Psoas muscle (tissue), 8 donors: ENCODE results near the gene SLC24A4. TPM values are rescaled to one million over a fixed set of nuclear protein-coding genes. Genes with fewer than 3 reads are reported as not detected.

Source experiments
- ATAC-seq, 4 donors: fragments of 200-7000 bp; cut with Tn5 transposase; one replicate each; pipeline ENCODE4 v1.9.1; 2020; ENCODE audit warnings: moderate library complexity in 3 of 4, mild to moderate bottlenecking in 2 of 4
- DNase-seq, 2 donors: peaks; one replicate each; pipeline ENCODE4 v3.0.0-alpha.2; 2020
- H3K27ac ChIP-seq: fragments of 200-600 bp; one replicate; pipeline ENCODE4 v1.8.0; 2022
- H3K27me3 ChIP-seq, 3 donors: fragments of 200-600 bp in 1 of 3; one replicate each; pipeline versions ENCODE4 v1.6.1 to v1.8.0; 2013 to 2022; ENCODE audit warnings: low read length in 2 of 3, mild to moderate bottlenecking in 2 of 3, moderate library complexity in 1 of 3; ENCODE audit not compliant: insufficient read depth in 3 of 3
- H3K36me3 ChIP-seq, 2 donors: fragments of 200-600 bp in 1 of 2; one replicate each; pipeline versions ENCODE4 v1.6.1 to v1.8.0; 2013 to 2022; ENCODE audit warnings: low read depth in 1 of 2, mild to moderate bottlenecking in 1 of 2, moderate library complexity in 1 of 2; ENCODE audit not compliant: insufficient read depth in 1 of 2
- H3K4me1 ChIP-seq: fragments of 200-600 bp; one replicate; pipeline ENCODE4 v1.8.0; 2022
- H3K4me3 ChIP-seq: fragments of 200-600 bp; one replicate; pipeline ENCODE4 v1.8.0; 2022; ENCODE audit warnings: mild to moderate bottlenecking
- H3K9me3 ChIP-seq: fragments of 200-600 bp; one replicate; pipeline ENCODE4 v1.8.0; 2022
- WGBS, 3 donors: extraction: QIAGEN DNeasy Blood & Tissue Kit; methylation state at CpG; one replicate each; pipeline versions ENCODE4 v1.1.6 to v1.1.7; 2013; 5-methylcytosine and 5-hydroxymethylcytosine counted together
- intact Hi-C, 2 donors: fragments of 100-400 bp; cut with DNase I; formaldehyde crosslinking; loops; one replicate each; pipeline versions ENCODE4 v1.11.0 to v1.14.2; 2022
- polyA plus RNA-seq, 3 donors: library from polyadenylated mRNA; stranded (reverse); fragments of 200-250 nt; gene quantifications; one replicate each; pipeline ENCODE4 v1.2.3, GENCODE V29; 2013
- total RNA-seq, 4 donors: library from RNA; stranded (reverse); fragmentation: NEBNext Ultra II Directional in 2 of 4; extraction: Animal tissue kit (Norgen Biotek cat#: 25700) in 2 of 4; gene quantifications; one replicate each; pipeline versions ENCODE4 v1.2.1 to v1.2.4, GENCODE V29; 2021 to 2023
- TF ChIP-seq, protein P1 (sequence below): fragments of 200-600 bp; IDR thresholded peaks from one replicate; pipeline ENCODE4 v1.8.0; 2022; ENCODE audit warnings: antibody characterized with exemption
- donor health status: healthy with polysubstance abuse.
- donor health status: DM: no; HTN: no; CAD: no; lungs with moderate emphysema.
- donor health status: Bipolar disorder and iron deficiency.
- donor health status: healthy.
- donor health status: DM: yes; HTN: yes; CAD: no.
- donor health status: DM: no; HTN: no; CAD: no.
- donor health status: DM: no; HTN: no; CAD: no.
- donor health status: DM: yes; HTN: yes; CAD: no.

SLC24A4 gene
- total and polyA plus RNA-seq, 7 donors, result 0.21 to 2.3 (median 0.34) TPM

DNA sequence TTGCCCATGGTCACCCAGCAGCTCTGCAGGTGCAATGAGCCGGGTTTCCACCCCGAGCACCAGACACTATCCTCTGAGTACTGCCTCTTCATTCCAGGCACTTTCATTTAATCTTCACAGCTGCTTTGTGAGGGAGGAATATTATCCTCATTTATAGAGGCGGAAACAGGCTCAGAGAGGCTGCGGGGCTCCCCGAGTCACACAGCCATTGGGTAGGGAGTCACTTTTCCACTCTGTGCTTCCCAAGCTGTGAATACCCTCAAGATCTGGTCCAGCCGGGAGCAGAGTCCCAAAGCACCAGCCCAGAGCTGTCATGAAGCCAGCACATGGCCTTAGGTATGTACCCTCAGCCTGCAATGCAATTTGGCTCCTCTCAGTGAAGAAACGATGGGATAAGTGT, 138.9 kb downstream of the SLC24A4 start:
- Histone ChIP-seq H3K9me3 (no peaks in the 10 kb centered on the region), H3K4me3 (no peak overlapping the region), H3K36me3 (no peaks in the 10 kb centered on the region), H3K27ac (peak overlapping the region; percentile 41), H3K4me1 (no peaks in the 10 kb centered on the region), H3K27me3 (no peaks in the 10 kb centered on the region)
- TF ChIP-seq, protein P1, sequence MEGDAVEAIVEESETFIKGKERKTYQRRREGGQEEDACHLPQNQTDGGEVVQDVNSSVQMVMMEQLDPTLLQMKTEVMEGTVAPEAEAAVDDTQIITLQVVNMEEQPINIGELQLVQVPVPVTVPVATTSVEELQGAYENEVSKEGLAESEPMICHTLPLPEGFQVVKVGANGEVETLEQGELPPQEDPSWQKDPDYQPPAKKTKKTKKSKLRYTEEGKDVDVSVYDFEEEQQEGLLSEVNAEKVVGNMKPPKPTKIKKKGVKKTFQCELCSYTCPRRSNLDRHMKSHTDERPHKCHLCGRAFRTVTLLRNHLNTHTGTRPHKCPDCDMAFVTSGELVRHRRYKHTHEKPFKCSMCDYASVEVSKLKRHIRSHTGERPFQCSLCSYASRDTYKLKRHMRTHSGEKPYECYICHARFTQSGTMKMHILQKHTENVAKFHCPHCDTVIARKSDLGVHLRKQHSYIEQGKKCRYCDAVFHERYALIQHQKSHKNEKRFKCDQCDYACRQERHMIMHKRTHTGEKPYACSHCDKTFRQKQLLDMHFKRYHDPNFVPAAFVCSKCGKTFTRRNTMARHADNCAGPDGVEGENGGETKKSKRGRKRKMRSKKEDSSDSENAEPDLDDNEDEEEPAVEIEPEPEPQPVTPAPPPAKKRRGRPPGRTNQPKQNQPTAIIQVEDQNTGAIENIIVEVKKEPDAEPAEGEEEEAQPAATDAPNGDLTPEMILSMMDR, result no peak
- no peak for ATAC-seq
- intact Hi-C loops, result no loop called here
- WGBS, 3 donors, result 73 to 84% (median 80%) methylated on average over 7 of the region's 7 CpGs
- no peak for DNase-seq

DNA sequence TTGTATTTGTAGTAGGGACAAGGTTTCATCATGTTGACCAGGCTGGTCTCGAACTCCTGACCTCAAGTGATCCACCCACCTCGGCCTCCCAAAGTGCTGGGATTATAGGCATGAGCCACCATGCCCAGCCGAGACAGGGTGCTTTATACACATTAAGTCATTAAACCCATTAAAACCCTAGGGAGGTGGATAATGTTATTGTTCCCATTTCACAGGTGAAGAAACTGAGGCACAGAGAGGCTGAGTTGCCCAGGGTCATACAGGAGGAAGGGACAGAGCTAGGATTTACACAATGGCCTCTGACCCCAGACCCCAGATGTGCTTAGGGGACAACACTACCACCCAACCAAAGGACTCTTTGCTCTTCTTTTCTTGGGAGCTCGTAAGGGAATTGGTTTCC, 139.6 kb downstream of the SLC24A4 start:
- DNase-seq (no peak), ATAC-seq (no peak)
- H3K9me3 ChIP-seq, result no peaks in the 10 kb centered on the region
- TF ChIP-seq, protein P1, result no peak
- no peaks in the 10 kb centered on the region for H3K27me3 ChIP-seq
- no peak overlapping the region for H3K27ac ChIP-seq
- intact Hi-C loops, result no loop called here
- no peak overlapping the region for H3K4me3 ChIP-seq
- no peaks in the 10 kb centered on the region for H3K4me1 ChIP-seq
- WGBS, 3 donors, result 92 to 94% (median 94%) methylated on average over 4 of the region's 4 CpGs
- no peaks in the 10 kb centered on the region for H3K36me3 ChIP-seq

DNA sequence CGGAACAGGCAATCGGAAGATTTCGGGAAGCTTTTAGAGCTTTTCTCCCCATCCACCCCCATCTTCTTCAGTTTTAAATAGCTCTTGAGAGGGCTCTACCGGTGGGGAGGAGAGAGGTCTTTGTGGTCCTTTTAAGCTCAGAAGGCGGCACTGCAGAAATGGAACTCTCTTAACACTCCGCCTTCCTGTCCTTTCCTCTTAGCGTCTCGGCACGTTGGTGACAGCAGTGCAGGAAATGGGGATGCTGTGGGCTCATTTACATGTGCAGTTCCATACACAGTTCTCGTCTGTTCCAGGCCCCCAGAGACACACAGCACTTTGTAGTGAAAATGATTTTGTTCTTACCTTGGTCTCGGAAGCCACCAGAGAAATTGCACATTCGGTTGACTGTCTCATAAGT, 140.2 kb downstream of the SLC24A4 start:
- ATAC-seq (no peak), DNase-seq (no peak)
- Histone ChIP-seq H3K9me3 (no peaks in the 10 kb centered on the region), H3K27ac (no peak overlapping the region), H3K4me3 (no peak overlapping the region), H3K27me3 (no peaks in the 10 kb centered on the region), H3K4me1 (no peaks in the 10 kb centered on the region), H3K36me3 (no peaks in the 10 kb centered on the region)
- TF ChIP-seq, protein P1, result no peak
- intact Hi-C loops, result no loop called here
- WGBS, 3 donors, result 60 to 71% (median 67%) methylated on average over 12 of the region's 12 CpGs

DNA sequence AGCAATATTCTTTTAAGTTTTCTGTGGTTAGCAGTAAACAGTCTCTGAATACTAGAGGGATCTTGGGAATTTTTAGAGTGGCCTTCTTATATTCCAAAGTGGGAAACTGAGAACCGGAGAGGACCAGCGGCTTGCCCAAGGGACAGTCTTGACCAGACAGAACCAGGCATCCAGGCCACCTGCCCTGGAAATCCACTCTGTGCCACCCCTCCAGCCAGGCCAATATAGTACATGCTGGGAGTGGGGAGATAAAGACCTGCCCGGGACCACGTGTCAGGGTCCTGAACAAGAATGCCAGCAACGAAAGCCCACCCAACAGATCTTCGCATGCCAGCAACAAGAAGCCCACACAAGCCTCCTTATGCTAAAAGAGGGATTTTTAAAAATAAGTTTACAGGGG, 141.2 kb downstream of the SLC24A4 start:
- Histone ChIP-seq H3K36me3 (no peaks in the 10 kb centered on the region), H3K9me3 (no peaks in the 10 kb centered on the region), H3K27ac (no peak overlapping the region), H3K27me3 (no peaks in the 10 kb centered on the region), H3K4me1 (no peaks in the 10 kb centered on the region), H3K4me3 (no peak overlapping the region)
- ATAC-seq (no peak), DNase-seq (no peak)
- WGBS, 3 donors, result 89 to 94% (median 93%) methylated on average over 6 of the region's 6 CpGs
- TF ChIP-seq, protein P1, result no peak
- intact Hi-C loops, result no loop called here

DNA sequence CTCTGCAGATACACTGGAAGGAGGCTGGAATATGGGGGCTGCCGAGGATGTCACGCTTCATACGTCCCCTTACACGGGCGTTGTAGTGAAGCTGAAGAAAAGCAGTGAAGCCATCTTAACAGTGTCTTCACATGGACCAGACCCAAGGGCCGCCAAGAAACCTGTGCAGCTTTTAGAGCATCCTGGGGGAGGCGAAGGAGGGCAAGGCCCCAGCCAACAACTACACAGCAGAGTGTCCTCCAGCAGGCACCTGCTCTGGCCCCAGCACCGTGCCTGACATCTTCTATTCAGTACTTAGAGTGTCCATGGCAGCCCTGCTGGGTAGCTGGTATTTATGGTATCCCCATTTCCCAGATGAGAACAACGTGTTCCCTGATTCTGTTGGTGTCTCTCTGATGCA, 141.8 kb downstream of the SLC24A4 start:
- H3K27ac ChIP-seq, result no peak overlapping the region
- H3K4me3 ChIP-seq, result no peak overlapping the region
- H3K4me1 ChIP-seq, result no peaks in the 10 kb centered on the region
- DNase-seq (no peak), ATAC-seq (no peak)
- intact Hi-C loops, result no loop called here
- H3K36me3 ChIP-seq, result no peaks in the 10 kb centered on the region
- H3K9me3 ChIP-seq, result peaks cover 3% of the 10 kb centered on the region
- TF ChIP-seq, protein P1, result no peak
- H3K27me3 ChIP-seq, result no peaks in the 10 kb centered on the region
- WGBS, 3 donors, result 87 to 90% (median 87%) methylated on average over 9 of the region's 9 CpGs
